Measurements from ENCODE around the gene UBXN6.

The UBXN6 gene

DNA sequence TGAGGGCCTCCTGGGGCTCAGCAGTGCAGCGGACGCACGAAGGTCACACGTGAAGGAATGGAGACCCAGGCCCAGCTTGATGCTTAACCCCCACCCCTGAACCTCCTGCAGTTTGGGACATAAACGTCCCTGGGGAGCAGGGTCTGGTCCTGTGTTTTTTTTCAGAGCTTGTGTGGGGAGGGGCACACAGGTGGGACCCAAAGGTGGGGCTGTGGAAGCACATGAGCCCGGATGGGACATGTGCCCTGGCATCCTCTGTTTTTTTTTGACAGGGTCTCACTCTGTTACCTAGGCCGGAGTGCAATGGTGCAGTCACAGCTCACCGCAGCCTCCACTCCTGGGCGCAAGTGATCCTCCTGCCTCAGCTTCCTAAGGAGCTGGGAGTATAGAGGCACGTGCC lies 20.5 kb downstream of the UBXN6 start:
- DNase-seq = no peak

DNA sequence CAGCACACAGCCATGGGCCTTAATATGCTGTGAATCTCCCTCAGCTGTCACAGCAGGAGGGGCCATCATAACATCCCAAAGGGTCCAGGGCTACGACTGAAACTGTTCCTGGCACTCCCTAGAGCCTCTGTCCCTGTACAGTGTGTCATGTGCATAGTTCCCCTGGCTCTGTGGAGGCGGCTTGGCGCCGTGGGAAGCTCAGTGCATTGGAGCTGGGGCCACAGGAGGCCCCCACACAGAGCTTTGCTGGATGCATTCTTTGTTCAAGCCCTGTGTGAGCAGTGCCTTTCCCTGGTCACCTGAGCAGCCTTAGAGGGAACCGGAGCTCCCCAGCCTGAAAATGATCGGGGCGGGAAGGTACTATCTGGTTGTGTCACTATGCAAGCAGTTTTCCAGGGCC lies 21.4 kb downstream of the UBXN6 start:
- DNase-seq = no peak

DNA sequence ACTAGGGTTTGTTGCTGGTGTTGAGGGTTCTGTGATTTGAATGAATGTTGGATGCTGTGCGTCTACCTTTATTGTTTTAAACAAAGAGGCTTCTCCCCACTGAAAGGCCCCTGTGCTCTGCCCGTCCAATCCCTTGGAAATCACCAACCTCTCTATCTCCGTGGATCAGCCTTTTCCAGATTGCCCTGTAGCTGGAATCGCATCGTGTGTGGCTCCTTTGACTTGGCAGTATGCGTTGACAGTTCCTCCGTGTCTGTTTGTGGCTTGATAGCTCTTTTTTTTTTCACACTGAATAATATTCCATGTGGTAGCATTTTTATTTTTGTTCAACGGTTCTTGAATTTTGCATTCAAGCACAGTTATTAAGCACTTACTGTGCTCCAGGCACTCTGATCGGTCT lies 23.2 kb downstream of the UBXN6 start:
- DNase-seq = no peak

DNA sequence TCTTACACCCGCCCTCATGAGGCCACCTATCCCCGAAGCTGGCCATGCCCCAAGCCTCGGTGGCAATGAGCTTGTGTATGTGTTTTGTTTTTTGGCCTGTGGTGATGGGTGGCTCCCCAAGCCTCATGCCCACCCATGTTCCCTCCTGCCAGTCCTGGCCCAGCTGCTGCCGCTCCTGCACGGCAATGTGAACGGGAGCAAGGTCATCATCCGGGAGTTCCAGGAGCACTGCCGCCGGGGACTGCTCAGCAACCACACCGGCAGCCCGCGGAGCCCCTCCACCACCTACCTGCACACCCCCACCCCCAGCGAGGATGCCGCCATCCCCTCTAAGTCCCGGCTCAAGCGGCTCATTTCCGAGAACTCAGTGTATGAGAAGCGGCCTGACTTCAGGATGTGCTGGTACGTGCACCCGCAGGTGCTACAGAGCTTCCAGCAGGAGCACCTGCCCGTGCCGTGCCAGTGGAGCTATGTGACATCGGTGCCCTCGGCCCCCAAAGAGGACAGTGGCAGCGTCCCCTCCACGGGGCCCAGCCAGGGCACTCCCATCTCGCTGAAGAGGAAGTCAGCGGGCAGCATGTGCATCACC lies 24.6 kb downstream of the UBXN6 start:
- DNase-seq = no peak

DNA sequence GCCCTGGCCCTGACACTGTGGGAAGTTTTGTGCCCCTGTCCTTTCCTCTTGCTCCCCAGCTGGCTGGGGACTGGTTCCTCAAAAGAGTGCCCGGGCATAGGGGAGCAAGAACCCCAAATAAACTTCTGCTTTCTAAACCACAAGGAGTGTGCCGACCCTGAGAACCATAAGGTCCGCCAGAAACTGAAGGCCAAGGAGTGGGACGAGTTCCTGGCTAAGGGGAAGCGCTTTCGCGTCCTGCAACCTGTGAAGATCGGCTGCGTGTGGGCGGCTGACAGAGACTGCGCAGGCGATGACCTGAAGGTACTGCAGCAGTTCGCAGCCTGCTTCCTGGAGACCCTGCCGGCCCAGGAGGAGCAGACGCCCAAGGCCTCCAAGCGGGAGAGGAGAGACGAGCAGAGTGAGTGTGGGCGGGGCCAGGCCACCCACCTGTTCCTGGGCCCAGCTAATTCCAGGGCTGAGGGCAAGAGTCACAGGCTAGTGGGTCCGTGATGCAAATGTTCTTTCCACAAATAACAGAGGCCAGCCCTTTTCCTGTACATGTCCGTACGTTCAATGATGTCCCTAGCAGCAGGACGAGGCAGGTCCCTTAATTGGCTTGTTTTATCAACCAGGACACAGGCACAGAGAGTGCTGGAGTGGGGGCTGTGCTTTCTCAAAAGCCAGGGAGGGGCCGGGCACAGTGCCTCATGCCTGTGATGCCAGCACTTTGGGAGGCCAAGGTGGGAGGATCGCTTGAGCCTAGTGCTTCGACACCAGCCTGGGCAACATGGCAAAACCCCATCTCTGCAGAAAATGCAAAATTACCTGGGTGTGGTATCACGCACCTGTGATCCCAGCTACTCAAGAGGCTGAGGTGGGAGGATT lies 25.6 kb downstream of the UBXN6 start:
- DNase-seq = no peak

DNA sequence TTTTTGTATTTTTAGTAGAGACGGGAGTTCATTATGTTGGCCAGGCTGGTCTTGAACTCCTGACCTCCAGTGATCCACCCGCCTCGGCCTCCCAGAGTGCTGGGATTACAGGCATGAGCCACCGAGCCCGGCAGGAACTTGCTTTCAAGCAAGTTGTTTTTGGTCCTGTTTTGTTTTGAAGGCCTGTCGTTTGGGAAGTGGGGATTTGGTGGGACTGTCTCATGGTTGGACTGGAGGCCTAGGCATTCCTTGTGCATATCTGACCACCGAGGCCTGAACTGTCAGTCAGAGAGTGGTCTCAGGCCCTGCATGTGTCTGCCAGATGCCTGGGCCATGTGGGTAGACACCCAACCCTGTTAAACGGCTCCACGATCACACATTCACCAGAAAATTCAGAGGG lies 26.3 kb downstream of the UBXN6 start:
- DNase-seq = no peak

DNA sequence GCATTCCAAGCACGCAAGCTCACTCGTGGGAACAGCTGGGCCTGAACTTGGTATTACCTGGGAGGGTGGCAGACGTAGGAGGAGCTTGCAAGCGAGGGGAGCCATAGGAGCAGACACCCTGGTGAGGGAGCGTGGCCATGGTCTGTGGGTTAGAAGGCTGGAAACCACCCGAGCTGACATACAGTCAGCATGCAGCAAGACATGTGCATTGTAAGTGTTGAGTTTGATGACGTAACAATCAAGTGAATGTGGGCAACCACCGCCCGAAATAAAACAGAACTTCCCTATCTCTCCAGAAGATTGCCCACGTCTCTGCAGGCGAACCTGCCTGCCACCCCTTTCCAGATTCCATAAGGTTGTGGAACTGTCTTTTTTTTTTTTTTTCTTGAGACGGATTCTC lies 26.8 kb downstream of the UBXN6 start:
- no peak for DNase-seq

DNA sequence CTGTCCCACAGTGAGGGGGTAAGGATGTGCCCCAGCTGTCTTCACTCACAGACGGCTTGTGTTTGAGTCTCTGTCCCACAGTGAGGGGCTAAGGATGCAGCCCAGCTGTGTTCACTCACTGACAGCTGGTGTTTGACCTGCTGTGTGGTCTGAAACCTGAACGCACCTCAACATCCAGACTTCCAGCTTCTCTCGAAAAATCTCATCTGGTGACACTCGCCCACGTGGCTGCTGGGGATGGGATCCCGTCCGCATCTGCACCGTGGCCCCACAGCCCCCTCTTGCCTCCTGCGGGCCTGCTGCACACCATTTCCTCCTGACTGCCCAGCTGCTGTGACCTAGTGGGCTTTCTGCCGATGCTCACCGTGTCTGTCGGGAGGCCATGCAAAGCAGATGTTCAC lies 27.8 kb downstream of the UBXN6 start:
- no peak for DNase-seq

DNA sequence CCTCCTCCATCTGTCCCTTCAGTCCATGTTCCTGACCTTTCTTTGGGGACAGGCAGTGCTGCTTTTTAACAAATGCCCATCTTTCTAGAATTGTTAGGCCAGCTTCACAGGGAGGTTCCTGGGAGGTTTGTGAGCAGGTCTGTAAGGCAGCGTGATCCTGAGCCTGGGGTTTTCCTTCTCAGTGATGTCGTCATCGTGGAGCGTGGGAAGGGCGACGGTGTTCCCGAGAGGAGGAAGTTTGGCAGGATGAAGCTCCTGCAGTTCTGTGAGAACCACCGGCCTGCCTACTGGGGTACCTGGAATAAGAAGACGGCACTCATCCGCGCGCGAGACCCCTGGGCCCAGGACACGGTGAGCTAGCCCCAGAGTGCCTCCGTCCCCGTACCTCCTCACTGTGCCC lies 28.3 kb downstream of the UBXN6 start:
- DNase-seq = no peak

DNA sequence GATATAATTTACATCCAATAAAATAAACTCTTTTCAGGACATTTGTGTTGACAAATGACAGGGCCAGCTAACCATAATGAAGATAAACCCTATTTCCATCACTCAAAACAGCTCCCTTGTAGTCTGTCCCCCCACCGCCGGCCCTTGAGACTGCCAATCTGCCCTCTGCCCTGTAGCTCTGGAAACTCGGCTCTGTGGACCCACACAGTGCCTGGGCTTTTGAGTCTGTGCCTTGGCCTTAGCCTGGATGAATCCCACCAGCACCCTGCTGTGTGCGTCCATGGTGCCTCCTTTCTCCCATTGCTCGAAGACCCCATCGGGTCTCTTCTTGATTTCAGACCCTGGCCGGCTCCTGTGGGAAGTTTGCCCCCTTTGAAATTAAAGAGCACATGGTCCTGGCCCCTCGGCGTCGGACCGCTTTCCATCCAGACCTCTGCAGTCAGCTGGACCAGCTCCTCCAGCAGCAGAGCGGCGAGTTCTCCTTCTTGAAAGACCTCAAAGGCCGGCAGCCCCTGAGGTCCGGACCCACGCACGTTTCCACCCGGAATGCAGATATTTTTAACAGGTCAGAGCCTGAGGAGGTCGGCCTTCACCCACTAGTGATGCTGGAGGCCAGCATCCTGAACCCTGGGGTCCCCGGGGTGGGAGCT lies 29.1 kb downstream of the UBXN6 start:
- no peak for DNase-seq

DNA sequence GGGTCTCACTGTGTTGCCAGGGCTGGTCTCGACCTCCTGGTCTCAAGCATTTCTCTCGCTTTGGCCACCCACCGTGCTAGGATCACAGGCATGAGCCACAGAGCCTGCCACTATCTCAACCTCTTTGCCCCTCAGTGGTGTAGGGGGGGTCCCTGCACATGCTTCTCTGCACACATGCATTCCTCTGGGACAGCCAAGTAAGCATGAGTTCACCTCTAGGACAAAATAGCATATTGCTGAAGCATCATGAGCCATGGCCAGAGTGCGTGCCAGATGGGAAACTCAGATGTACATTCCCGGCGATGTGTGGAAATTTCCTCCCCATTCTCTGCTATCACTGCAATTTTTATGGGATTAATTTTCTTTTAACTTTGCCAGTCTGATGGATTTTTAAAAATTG lies 32.1 kb downstream of the UBXN6 start:
- no peak for DNase-seq

DNA sequence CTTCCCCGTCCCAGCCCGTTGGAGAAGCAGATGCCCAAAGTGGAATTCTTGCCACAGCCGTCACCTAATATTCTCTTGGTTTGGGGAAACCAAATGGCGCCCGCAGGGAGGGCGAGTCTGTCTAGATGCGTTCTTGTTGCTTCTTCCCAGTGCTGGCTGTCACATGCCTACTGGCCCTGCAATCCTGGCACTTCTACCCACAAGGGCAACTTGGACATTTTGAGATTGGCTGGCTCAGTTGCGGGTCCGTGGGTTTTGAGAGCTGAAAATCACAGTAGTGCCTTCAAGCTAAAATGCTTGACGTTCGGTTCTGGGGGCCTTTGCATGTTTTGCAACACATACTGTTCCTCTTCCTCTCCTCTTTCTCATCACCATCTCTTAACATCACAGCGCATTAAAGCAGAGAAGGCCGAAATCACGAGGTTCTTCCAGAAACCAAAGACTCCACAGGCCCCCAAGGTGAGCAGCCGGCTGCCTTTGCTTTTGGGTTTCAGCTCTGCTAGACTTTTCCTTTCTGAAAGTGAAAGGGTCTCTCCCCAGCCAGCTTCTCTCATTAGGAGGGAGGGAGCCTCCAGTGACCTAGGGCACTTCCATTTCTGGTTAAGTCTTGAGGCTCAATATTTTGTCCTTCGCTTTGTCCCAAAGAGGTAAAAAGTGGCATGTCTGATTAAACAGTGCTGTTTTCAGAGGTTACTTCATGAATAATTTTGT lies 34.0 kb downstream of the UBXN6 start:
- DNase-seq = no peak

DNA sequence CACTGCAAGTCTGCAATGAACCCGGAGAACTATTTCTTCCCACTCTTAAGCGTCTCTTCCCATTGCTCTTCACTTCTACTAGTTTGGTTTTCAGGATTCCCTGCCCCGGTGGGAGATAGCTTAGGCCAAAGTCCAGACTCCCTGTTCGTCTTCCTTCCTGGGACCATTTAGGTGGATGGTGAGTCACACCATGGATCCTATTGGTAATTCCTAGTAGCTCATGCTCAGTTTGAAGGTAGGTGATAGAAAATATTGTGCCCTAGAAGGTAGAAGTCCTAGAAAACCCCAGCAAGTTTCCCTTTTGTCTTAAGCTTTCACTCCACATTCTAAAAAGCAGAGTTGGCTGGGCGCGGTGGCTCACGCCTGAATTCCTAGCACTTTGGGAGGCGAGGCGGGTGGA lies 41.3 kb downstream of the UBXN6 start:
- DNase-seq = no peak

DNA sequence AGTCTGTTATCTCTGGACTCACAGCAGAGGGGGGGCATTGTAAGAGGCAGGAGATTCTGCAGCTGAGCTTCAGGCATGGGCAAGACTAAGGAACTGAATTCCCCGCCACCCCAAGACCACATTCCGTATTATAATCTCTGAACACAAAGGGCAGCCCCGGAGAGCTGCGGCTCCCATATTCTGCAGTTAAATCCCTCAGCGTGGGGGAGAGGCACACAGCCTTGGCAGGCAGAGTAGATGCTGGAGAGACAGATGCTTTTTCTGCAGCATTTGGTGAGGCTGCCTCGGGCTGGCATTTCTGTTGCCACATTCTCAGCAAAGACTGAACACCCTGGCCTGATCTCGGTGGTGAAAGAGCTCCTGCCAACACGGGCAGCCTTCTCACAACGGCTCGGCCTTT lies 42.2 kb downstream of the UBXN6 start:
- DNase-seq = no peak

DNA sequence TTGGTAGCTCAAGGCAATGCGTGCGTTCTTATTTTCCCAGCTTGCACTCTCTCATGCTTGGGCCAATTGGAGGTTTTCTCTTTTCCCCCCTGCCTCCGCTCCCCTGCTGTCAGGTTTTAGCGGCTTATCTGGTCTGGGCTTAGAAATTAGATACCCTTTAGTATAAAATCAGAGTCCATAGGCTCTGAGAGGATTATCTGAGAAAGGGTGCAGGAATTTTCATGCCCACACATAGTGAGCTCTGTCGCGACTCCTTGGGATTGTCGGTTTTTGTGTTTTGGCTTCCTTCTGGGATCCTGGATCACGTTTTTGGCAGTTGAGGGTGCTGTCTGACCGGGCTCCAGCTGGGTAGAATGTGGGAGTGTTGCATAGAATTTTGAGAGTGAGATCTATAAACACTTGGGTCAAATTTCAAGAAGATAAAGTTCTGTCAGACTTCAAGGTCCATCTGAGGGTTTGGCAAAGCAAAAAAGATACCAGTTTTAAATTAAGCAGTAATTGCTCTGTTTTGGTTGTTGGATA lies 42.7 kb downstream of the UBXN6 start:
- DNase-seq = no peak

DNA sequence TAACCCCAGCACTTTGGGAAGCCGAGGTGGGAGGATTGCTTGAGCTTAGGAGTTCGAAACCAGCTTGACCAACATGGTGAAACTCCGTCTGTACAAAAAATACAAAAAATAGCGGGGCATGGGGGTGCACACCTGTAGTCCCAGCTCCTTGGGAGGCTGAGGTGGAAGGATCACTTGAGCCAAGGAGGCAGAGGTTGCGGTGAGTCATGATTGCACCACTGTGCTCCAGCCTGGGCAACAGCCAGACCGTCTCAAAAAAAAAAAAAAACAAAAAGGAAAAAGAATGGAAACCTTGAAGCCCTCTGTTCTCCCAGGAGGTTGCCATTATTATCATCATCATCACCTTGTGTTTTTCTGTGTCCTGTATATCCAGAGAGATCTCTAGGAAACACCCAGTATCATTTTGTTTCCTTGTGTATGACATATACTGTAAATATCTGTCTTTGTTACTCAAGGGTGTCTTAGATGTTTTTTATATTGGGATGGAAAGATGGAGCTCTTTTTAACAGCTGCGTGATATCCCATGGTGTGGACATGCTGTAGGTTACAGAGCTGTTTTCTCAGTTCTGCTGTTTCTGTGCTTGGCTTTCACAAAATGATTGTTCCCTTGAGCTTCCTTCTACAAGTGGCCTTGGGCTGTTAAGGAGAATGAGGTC lies 43.3 kb downstream of the UBXN6 start:
- no peak for DNase-seq

DNA sequence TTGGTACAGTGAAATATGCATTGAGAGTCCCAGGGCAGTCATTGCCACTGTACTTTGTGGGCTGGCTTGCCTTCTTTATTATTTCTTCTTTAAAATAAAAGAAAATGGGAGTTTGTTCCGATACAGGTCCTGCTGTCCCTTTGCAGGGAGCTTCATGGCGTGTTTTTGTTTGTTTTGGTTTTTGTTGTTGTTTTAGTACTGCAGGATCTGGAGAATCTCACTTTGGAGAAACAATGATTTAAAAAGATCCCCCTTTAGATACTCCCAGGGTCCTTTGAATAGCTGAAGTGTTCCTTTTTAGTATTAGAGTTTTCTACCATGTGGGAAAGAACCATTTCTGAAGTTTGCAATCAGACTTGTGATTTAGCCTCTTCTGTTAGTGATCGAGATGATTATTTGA lies 44.0 kb downstream of the UBXN6 start:
- DNase-seq = no peak

DNA sequence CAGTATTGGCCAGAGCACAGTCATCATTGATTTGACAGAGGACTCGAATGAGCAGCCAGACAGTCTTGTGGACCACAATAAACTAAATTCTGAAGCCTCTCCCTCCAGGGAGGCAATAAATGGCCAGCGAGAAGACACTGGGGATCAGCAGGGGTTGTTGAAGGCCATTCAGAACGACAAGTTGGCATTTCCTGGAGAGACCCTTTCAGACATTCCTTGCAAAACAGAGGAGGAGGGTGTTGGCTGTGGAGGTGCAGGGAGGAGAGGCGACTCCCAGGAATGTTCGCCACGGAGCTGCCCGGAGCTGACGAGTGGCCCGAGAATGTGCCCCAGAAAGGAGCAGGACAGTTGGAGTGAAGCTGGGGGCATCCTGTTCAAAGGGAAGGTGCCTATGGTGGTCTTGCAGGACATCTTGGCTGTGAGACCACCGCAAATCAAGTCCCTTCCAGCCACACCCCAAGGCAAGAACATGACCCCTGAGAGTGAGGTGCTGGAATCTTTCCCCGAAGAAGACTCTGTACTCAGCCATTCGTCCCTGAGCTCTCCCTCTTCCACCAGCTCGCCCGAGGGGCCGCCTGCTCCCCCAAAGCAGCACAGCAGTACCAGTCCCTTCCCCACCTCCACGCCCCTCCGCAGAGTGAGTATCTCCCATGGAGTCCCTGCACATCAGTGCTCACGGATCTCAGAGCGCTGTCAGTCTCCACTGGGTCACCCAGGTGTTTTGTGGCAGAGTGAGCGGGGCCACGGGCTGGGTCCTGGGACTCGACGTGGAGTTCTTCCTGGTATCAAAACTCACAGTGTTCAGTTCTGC lies 48.3 kb downstream of the UBXN6 start:
- no peak for DNase-seq

DNA sequence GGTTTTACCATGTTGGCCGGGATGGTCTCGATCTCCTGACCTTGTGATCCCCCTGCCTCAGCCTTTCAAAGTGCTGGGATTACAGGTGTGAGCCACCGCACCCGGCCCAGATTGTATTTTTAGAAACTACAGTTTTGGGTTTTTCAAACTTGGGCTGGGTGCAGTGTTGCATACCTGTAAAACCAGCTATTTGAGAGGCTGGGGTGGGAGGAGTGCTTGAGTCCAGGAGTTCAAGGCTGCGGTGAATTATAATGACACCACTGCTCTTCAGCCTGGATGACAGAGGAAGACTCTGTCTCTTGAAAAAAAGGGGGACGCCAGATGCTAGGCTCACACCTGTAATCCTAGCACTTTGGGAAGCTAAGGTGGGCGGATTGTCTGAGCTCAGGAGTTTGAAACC lies 51.0 kb downstream of the UBXN6 start:
- no peak for DNase-seq

DNA sequence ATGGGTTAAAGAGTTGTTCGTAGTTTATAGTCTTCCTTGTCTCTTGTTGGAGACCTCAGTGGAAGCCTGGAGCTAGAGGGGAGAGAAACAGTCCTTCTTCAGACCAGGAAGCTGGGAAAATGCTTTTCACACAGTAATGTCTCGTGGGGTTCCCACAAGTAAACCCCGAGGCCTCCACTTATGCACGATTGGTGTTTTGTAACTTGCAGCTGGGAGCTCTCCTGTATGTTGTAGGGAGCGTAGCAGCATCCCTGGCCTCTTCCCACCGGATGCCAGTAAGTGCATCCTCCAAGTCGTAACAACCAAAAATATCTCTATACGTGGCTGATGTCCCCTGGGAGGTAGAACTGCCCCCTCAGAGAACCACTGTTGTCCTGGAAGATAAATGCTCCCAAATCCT lies 51.6 kb downstream of the UBXN6 start:
- DNase-seq = no peak

DNA sequence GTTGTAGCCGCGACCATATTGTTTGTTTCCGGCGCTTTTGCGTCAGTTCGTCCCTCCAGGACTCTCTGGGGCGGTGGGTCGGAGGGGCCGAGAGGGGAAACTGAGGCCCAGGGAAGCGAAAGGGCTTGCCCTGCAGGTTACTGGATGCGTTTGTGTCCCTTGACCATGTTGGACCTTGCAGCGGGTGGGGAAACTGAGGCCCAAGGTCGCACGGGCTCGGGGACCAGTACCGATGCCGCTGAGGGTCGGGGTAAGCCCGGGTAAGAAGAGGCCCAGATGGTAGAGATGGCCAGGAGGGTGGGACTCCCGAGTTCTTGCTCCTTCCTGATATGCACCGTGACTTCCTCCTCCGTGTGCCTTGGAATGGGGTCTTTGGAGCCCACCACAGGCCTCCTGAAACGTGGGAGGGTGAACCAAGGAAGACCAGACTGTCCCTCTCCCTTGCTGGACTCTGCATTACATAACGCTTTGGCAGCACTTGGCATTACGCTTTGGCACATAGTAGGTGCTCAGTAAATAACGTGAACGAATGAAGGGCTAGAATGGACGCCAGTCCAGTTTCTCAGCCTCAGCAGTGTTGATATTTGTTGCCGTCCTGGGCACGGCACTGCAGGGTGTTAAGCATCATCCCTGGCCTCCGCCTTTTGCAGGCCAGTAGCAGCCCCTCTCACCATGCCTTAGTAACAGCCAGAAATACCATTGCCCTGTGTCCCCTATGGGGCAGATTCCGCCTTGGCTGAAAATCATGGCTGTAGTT lies 54.4 kb downstream of the UBXN6 start:
- no peak for DNase-seq

Measured in NCI-H187 treated with DMSO at 0.1 percent for 48 hours (cell line).